Endothelial cell of umbilical vein (primary cell): Measurements from ENCODE around the gene CCDC194. TPM values are rescaled to one million over a fixed set of nuclear protein-coding genes. Genes with fewer than 3 reads are reported as not detected.

Experiments used
- BruUV-seq: library from RNA; stranded (reverse); fragments of 400-500 nt; replicated peaks from 2 replicates; lab custom pipeline; 2021; lab: Mats Ljungman, UMichigan
- CTCF ChIA-PET: fragments of 300-600, 350-600 bp; sonication (Branson Sonifier 250); formaldehyde crosslinking; loops from one replicate; lab custom pipeline; 2021; ENCODE audit warnings: antibody characterized with exemption, inconsistent platforms; lab: Charles Lee
- POLR2A ChIA-PET: fragments of 300-600, 350-600 bp; sonication (Branson Sonifier 250); formaldehyde crosslinking; loops from one replicate; lab custom pipeline; 2021; ENCODE audit warnings: antibody characterized with exemption, inconsistent platforms; lab: Charles Lee
- DNase-seq: peaks from one replicate; pipeline ENCODE4 v3.0.0-alpha.2; 2011; ENCODE audit warnings: low read depth, low spot score
- FAIRE-seq: peaks from 2 replicates; lab custom pipeline; 2011; peaks lifted over from hg19 to GRCh38; lab: Jason Lieb, UNC
- H2AFZ ChIP-seq: 2 replicates; pipeline ENCODE4 v1.6.0; 2012; ENCODE audit warnings: low read depth, low read length, control low read depth, inconsistent platforms
- H3K27ac ChIP-seq: 2 replicates; pipeline ENCODE4 v1.5.1; 2011; ENCODE audit warnings: low read depth, mild to moderate bottlenecking, control low read depth, low read length, moderate library complexity; ENCODE audit not compliant: insufficient read depth
- H3K27me3 ChIP-seq, 2 experiments: 2 replicates each; pipeline versions ENCODE4 v1.6.0 to v1.6.1; 2011; ENCODE audit warnings: low read length in 2 of 2, mixed read lengths in 1 of 2; ENCODE audit not compliant: control insufficient read depth in 2 of 2, insufficient read depth in 2 of 2
- H3K36me3 ChIP-seq, 2 experiments: 2 replicates in 1 of 2; 3 replicates in 1 of 2; pipeline ENCODE4 v1.5.1; 2011; ENCODE audit warnings: low read length in 2 of 2, mild to moderate bottlenecking in 1 of 2, moderate library complexity in 1 of 2; ENCODE audit not compliant: control insufficient read depth in 2 of 2, insufficient read depth in 2 of 2; ENCODE audit errors: extremely low read depth in 1 of 2
- H3K4me1 ChIP-seq: 3 replicates; pipeline ENCODE4 v1.5.1; 2011; ENCODE audit warnings: mild to moderate bottlenecking, low read length; ENCODE audit not compliant: control insufficient read depth, insufficient read depth; ENCODE audit errors: extremely low read depth
- H3K4me2 ChIP-seq: 2 replicates; pipeline ENCODE4 v1.6.1; 2011; ENCODE audit warnings: low read length, control low read depth, mixed read lengths; ENCODE audit not compliant: insufficient read depth
- H3K4me3 ChIP-seq, 3 experiments: fragments of 200-600 bp in 1 of 3; sonication (generic), shearing (Covaris generic) in 1 of 3; replicated peaks in 1 of 3; 2 replicates each; pipeline ENCODE4 v1.5.1; 2011 to 2016; ENCODE audit warnings: control low read depth in 3 of 3, low read length in 3 of 3, mild to moderate bottlenecking in 2 of 3, inconsistent platforms in 1 of 3, low read depth in 1 of 3, moderate library complexity in 1 of 3; ENCODE audit not compliant: insufficient read depth in 1 of 3
- H3K79me2 ChIP-seq: 2 replicates; pipeline ENCODE4 v1.6.0; 2012; ENCODE audit warnings: low read length, inconsistent platforms; ENCODE audit not compliant: control insufficient read depth, insufficient read depth
- H3K9ac ChIP-seq: replicated peaks from 2 replicates; pipeline ENCODE3; 2011; ENCODE audit warnings: low read length, control low read depth; ENCODE audit not compliant: insufficient read depth; ENCODE audit errors: extremely low read depth
- H3K9me1 ChIP-seq: replicated peaks from 3 replicates; pipeline ENCODE4 v1.6.0; 2011; ENCODE audit warnings: mild to moderate bottlenecking, low read length; ENCODE audit not compliant: control insufficient read depth, insufficient read depth; ENCODE audit errors: extremely low read depth
- H3K9me3 ChIP-seq: replicated peaks from 2 replicates; pipeline ENCODE4 v1.5.1; 2012; ENCODE audit warnings: low read length, inconsistent platforms; ENCODE audit not compliant: control insufficient read depth, insufficient read depth
- H4K20me1 ChIP-seq: replicated peaks from 2 replicates; pipeline ENCODE3; 2011; ENCODE audit warnings: mild to moderate bottlenecking, low read length; ENCODE audit not compliant: control insufficient read depth, insufficient read depth; ENCODE audit errors: extremely low read depth
- CTCF ChIP-seq, 2 donors: IDR thresholded peaks; 1 replicate in 1 of 2; 2 replicates in 1 of 2; pipeline ENCODE4 v1.5.1; 2011; ENCODE audit warnings: low read length in 2 of 2, mild to moderate bottlenecking in 2 of 2, moderate library complexity in 2 of 2, control low read depth in 1 of 2, inconsistent platforms in 1 of 2, low read depth in 1 of 2; ENCODE audit not compliant: insufficient read depth in 1 of 2; ENCODE audit errors: extremely low read depth in 1 of 2
- EZH2 ChIP-seq: IDR thresholded peaks from 2 replicates; pipeline ENCODE4 v1.6.1; 2012; ENCODE audit warnings: borderline replicate concordance, low read depth, mild to moderate bottlenecking, moderate library complexity, low read length, inconsistent platforms; ENCODE audit not compliant: severe bottlenecking
- FOS ChIP-seq: IDR thresholded peaks from 2 replicates; pipeline ENCODE4 v1.6.1; 2011; ENCODE audit warnings: mild to moderate bottlenecking, low read length, moderate library complexity, borderline replicate concordance; ENCODE audit not compliant: insufficient read depth
- GATA2 ChIP-seq: IDR thresholded peaks from 2 replicates; pipeline ENCODE4 v1.7.0; 2011; ENCODE audit warnings: low read depth, mild to moderate bottlenecking, moderate library complexity, mixed read lengths, low read length; ENCODE audit not compliant: insufficient read length, insufficient read depth
- JUN ChIP-seq: IDR thresholded peaks from 2 replicates; pipeline ENCODE4 v1.6.1; 2011; ENCODE audit warnings: borderline replicate concordance, low read depth; ENCODE audit not compliant: insufficient read length, insufficient read depth
- MYC ChIP-seq: IDR thresholded peaks from one replicate; pipeline ENCODE4 v1.6.1; 2011; ENCODE audit warnings: mild to moderate bottlenecking, low read depth, low read length
- POLR2A ChIP-seq: IDR thresholded peaks from 2 replicates; pipeline ENCODE4 v1.6.1; 2012; ENCODE audit warnings: low read depth, mild to moderate bottlenecking, control low read depth, low read length
- POLR2AphosphoS5 ChIP-seq: IDR thresholded peaks from 2 replicates; pipeline ENCODE4 v1.6.1; 2012; ENCODE audit warnings: low read depth, mild to moderate bottlenecking, control low read depth, low read length, moderate library complexity; ENCODE audit not compliant: insufficient read depth
- dilution Hi-C: fragments of 300-500 bp; cut with MboI; formaldehyde crosslinking; loops from one replicate; pipeline ENCODE4 v1.15.0; 2019; ENCODE audit warnings: low sequenced_read_pairs; ENCODE audit not compliant: extremely low pct_ligation_motif_present
- intact Hi-C: fragments of 100-400 bp; cut with micrococcal nuclease; formaldehyde crosslinking; loops from one replicate; pipeline ENCODE4 v1.10.0; 2022
- polyA plus RNA-seq, 4 experiments: library from polyadenylated mRNA; depleted of rRNA in 3 of 4; stranded (reverse) in 3 of 4; unstranded in 1 of 4; fragments of >200 nt; gene quantifications; 2 replicates each; pipeline versions ENCODE4 v1.2.1 to v1.2.3, GENCODE V29; 2011 to 2012; ENCODE audit warnings: missing spikeins in 1 of 4
- total RNA-seq: library from RNA; stranded (reverse); gene quantifications from 2 replicates; pipeline ENCODE4 v1.2.3, GENCODE V29; 2021
- TF ChIP-seq, protein P1 (sequence below): IDR thresholded peaks from 2 replicates; pipeline ENCODE4 v1.6.1; 2011; ENCODE audit not compliant: insufficient read depth, insufficient read length

Gene CCDC194
- total and polyA plus RNA-seq, 2 donors (not counting 3 experiments of a cell fraction or from before 2014, with no cell fraction given), result 0.12 TPM; not detected in 1

- Histone ChIP-seq H3K9me3 (no peaks in the 10 kb centered on the region), H3K4me3 (no peak overlapping the region), H3K4me2 (no peak overlapping the region), H4K20me1 (no peaks in the 10 kb centered on the region), H3K9ac (no peak overlapping the region), H2AFZ (peak overlapping the region; percentile 66), H3K9me1 (no peaks in the 10 kb centered on the region), H3K36me3 (no peaks in the 10 kb centered on the region), H3K79me2 (no peaks in the 10 kb centered on the region), H3K4me1 (peaks cover 26% of the 10 kb centered on the region), H3K27me3 (no peaks in the 10 kb centered on the region), H3K27ac (no peak overlapping the region)
- no TSS peak for BruUV-seq
- CTCF ChIA-PET, result interaction anchor here (0.7 to 1.4 kb wide), 4 partner anchors 14 to 39 kb away, joined by 3 to 11 read pairs (median 4); no protein-coding TSS in a partner anchor
- dilution Hi-C loops, result no loop called here
- peak; percentile 62 for TF ChIP-seq POLR2AphosphoS5
- no peak for TF ChIP-seq CTCF (IDR thresholded peaks at IDR 0.05; ENCODE audit: extremely low read depth in 1 of 2, insufficient read depth in 1 of 2, low read depth in 1 of 2, low read length in 2 of 2)
- intact Hi-C loops, result no loop called here
- FAIRE-seq (peak; percentile 58), DNase-seq (peak; percentile 20)
- POLR2A ChIA-PET, result interaction anchor here (0.6 kb wide), 1 partner anchor 14 kb away, joined by 3 read pairs; no protein-coding TSS in a partner anchor
These were observed 41.3 kb downstream of the CCDC194 start for GRCh38 chr19:17352608-17353280.

GRCh38 chr19:17351815-17352435, 42.1 kb downstream of the CCDC194 start:
- Histone ChIP-seq H3K9ac (no peak overlapping the region), H3K27ac (no peak overlapping the region), H3K9me1 (no peaks in the 10 kb centered on the region), H3K4me1 (peaks cover 35% of the 10 kb centered on the region), H3K79me2 (no peaks in the 10 kb centered on the region), H3K4me3 (no peak overlapping the region), H3K27me3 (no peaks in the 10 kb centered on the region), H4K20me1 (no peaks in the 10 kb centered on the region), H3K36me3 (no peaks in the 10 kb centered on the region), H2AFZ (no peak overlapping the region), H3K9me3 (no peaks in the 10 kb centered on the region), H3K4me2 (no peak overlapping the region)
- intact Hi-C loops, result no loop called here
- no TSS peak for BruUV-seq
- no peak for TF ChIP-seq POLR2A
- no peak for TF ChIP-seq FOS
- no peak for TF ChIP-seq GATA2
- no peak for TF ChIP-seq JUN
- no peak for TF ChIP-seq CTCF (IDR thresholded peaks at IDR 0.05; ENCODE audit: extremely low read depth in 1 of 2, insufficient read depth in 1 of 2, low read depth in 1 of 2, low read length in 2 of 2)
- no peak for TF ChIP-seq EZH2
- no peak for TF ChIP-seq MYC
- TF ChIP-seq, protein P1, sequence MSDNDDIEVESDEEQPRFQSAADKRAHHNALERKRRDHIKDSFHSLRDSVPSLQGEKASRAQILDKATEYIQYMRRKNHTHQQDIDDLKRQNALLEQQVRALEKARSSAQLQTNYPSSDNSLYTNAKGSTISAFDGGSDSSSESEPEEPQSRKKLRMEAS, result no peak
- dilution Hi-C loops, result no loop called here
- no peak for DNase-seq
- CTCF ChIA-PET, result no interaction called here
- FAIRE-seq, result no peak
- POLR2A ChIA-PET, result no interaction called here
